GM13977 (cell line): ENCODE results near the gene RAB4B.
"Not testable (repeated sequence)": the region's sequence is repeated elsewhere in the genome, so short reads cannot be mapped to it uniquely, and the experiment has no call there.

Experiments used
- DNase-seq: peaks from one replicate; pipeline ENCODE4 v3.0.0; 2012; ENCODE audit warnings: low spot score
- in situ Hi-C: fragments of 300-500 bp; cut with MboI; formaldehyde crosslinking; loops from one replicate; pipeline ENCODE4 v1.12.0; 2022; ENCODE audit warnings: low sequenced_read_pairs, low pct_unique_long_range_greater_than_20kb, mixed read lengths, inconsistent platforms; ENCODE audit not compliant: unreplicated experiment
- TF ChIP-seq, protein P1 (sequence below): IDR thresholded peaks from 2 replicates; pipeline ENCODE4 v1.5.1; 2012; ENCODE audit warnings: mild to moderate bottlenecking, control low read depth; ENCODE audit not compliant: insufficient read depth; ENCODE audit errors: extremely low read depth, missing control alignments

The RAB4B gene

DNA sequence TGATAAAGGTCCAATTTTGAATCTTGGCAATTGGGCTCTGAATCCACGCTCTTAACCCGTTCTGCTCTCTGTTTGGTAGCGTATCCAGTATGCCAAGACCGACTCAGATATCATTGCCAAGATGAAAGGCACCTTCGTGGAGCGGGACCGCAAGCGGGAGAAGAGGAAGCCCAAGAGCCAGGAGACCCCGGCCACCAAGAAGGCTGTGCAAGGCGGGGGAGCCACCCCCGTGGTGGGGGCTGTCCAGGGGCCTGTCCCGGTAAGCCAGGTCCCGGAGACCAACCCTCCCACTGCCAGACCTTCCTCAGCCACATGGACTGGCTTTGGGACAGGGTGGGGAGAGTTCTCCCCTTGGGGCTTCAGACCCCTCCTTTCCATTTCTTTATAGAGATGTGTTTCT, 18.7 kb upstream of the RAB4B start:
- in situ Hi-C loops: no loop called here
- TF ChIP-seq, protein P1, sequence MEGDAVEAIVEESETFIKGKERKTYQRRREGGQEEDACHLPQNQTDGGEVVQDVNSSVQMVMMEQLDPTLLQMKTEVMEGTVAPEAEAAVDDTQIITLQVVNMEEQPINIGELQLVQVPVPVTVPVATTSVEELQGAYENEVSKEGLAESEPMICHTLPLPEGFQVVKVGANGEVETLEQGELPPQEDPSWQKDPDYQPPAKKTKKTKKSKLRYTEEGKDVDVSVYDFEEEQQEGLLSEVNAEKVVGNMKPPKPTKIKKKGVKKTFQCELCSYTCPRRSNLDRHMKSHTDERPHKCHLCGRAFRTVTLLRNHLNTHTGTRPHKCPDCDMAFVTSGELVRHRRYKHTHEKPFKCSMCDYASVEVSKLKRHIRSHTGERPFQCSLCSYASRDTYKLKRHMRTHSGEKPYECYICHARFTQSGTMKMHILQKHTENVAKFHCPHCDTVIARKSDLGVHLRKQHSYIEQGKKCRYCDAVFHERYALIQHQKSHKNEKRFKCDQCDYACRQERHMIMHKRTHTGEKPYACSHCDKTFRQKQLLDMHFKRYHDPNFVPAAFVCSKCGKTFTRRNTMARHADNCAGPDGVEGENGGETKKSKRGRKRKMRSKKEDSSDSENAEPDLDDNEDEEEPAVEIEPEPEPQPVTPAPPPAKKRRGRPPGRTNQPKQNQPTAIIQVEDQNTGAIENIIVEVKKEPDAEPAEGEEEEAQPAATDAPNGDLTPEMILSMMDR: no peak
- DNase-seq: no peak

DNA sequence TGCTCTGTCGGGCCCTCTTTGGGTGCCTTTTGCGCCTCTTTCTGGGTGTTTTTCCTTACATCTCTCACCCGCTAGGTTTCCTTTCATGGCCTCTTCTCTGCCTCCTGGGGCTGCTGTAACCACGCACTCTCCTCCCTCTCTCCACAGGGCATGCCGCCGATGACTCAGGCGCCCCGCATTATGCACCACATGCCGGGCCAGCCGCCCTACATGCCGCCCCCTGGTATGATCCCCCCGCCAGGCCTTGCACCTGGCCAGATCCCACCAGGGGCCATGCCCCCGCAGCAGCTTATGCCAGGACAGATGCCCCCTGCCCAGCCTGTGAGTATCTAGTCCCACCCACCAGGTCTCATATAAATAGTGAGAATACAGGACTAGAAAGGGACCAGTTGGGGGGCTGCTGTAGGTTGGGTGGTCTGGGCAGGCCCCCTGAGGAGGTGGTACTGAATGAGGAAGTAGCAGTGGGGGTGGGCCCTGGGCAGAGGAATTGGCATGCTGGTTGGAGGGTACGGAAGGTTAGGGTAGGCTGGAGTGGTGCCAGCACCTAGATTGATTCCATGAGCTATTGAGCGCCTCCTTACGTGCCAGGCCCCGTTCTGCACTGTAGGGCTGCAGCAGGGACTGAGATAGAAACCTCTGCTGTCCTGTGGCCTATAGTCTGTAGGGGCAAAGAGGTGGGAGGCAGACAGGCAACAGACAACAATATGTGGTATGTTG, 15.1 kb upstream of the RAB4B start:
- TF ChIP-seq, protein P1: no peak
- DNase-seq: no peak
- in situ Hi-C loops: no loop called here

DNA sequence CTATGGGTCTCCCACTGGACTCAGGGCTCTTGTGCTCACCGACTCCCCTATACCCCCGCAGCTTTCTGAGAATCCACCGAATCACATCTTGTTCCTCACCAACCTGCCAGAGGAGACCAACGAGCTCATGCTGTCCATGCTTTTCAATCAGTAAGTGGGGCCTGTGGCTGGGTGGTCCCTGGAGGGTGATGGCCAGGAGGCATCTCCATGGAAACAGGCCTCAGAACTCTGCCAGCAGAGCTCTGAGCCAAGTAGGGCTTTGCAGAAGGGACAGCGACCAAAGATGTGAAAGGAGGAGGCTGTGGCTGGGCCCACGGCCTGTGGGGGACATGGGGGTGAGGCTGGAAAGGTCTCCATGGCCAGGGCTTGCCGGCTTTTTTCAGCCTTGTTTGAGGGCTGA, 14.5 kb upstream of the RAB4B start:
- in situ Hi-C loops: no loop called here

DNA sequence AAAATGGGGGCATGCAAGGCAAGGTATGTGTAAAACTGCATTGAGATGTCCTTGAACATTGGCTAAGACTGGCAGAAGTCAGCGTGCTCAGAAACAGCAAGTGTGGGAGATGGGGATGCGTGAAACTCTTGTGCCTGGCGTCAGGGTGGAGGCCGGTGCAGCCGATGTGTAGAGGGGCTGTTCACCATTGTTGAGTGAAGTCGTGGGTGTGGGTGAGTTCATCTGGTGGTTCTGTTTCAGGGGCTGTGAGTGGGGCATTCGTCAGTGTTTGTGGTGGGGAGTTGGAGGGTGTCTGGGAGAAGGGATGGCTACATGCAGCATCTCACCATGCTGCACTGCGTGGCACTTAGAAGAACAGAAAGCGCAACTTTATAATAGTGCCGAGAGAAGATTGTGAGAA, 14.1 kb upstream of the RAB4B start:
- DNase-seq: no peak
- in situ Hi-C loops: no loop called here
- TF ChIP-seq, protein P1: no peak

More for the DNA sequence above, 14.5 kb upstream of the RAB4B start:
- TF ChIP-seq, protein P1: no peak
- no peak for DNase-seq

DNA sequence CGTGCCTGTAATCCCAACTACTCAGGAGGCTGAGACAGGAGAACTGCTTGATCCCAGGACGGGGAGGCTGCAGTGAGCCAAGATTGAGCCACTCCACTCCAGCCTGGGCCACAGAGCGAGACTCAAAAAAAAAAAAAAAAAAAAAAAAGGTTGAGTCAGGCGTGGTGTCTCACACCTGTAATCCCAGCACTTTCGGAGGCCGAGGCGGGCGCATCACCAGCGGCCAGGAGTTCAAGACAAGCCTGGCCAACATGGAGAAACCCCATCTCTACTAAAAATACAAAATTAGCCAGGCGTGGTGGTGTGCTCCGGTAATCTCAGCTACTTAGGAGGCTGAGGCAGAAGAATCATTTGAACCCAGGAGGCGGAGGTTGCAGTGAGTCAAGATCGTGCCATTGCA, 11.7 kb upstream of the RAB4B start:
- in situ Hi-C loops, DNase-seq: not testable (repeated sequence)

DNA sequence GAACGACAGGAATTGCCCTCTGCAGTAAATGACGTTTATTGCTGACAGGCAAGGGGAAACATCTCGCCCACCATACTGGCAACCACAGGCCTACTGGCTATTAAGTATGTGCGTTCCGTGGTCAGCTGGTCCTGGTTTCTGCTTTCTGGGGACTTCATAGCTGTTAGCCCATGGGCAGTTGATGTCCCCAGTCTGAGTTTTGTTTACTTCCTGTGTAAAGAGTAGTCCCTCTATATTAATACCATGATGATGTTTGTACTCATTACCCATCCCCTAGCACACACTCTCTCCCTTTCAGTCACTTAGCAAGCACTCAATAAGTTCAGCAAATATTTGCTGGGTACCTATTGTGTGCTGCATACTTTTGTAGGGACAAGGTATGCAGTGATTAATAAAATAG, 9.2 kb upstream of the RAB4B start:
- TF ChIP-seq, protein P1: no peak
- DNase-seq: no peak
- in situ Hi-C loops: no loop called here

DNA sequence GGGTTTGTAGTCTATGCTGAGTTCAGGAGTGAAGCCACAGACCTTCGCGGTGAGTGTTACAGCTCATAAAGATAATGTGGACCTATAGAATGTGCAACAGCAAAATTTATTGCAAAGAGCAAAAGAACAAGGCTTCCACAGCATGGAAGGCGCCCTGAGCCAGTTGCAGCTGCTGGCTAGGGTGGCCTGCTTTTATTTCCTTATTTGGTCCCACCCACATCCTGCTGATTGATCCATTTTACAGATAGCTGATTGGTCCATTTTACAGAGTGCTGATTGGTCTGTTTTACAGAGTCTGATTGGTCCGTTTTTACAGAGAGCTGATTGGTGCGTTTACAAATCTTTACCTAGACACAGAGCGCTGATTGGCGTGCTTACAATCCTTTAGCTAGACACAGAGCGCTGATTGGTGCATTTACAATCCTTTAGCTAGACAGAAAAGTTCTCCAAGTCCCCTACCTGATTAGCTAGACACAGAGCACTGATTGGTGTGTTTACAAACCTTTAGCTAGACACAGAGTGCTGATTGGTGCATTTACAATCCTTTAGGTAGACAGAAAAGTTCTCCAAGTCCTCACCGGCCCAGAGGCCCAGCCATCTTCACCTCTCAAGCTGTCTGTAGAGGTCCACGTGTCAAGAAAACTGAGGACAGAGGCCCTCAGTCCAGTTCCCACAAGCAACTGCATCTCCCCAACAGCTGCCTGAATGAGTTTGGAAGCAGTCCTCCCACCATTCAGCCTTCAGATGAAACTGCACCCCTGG, 6.8 kb upstream of the RAB4B start:
- DNase-seq, in situ Hi-C loops: not testable (repeated sequence)
